Vagina (tissue), 2 donors: ENCODE data around the gene CHCHD6. TPM values are rescaled to one million over a fixed set of nuclear protein-coding genes. Genes with fewer than 3 reads are reported as not detected.

ENCODE experiments used
- DNase-seq, 2 donors: peaks; one replicate each; pipeline ENCODE4 v3.0.0-alpha.2; 2017; ENCODE audit errors: extremely low spot score in 2 of 2
- H3K27ac ChIP-seq: fragments of 200-600 bp; sonication (generic); one replicate; pipeline ENCODE4 v1.5.1; 2019
- H3K27me3 ChIP-seq: fragments of 200-600 bp; sonication (generic); one replicate; pipeline ENCODE4 v1.5.1; 2019
- H3K36me3 ChIP-seq, 2 donors: fragments of 200-600 bp; sonication (generic); one replicate each; pipeline ENCODE4 v1.5.1; 2017 to 2019
- H3K4me1 ChIP-seq: fragments of 200-600 bp; sonication (generic); one replicate; pipeline ENCODE4 v1.5.1; 2019
- H3K4me3 ChIP-seq, 2 donors: fragments of 200-600 bp; sonication (generic); 1 replicate in 1 of 2; 2 replicates in 1 of 2; pipeline ENCODE4 v1.5.1; 2016 to 2019
- H3K9me3 ChIP-seq: fragments of 200-600 bp; sonication (generic); one replicate; pipeline ENCODE4 v1.5.1; 2019
- CTCF ChIP-seq, 3 experiments: fragments of 450-650 bp in 2 of 3; fragments of 200-600 bp in 1 of 3; sonication (generic) in 1 of 3; IDR thresholded peaks; one replicate each; pipeline ENCODE4 v1.5.1; 2017 to 2019; ENCODE audit warnings: antibody characterized with exemption in 3 of 3, mild to moderate bottlenecking in 2 of 3, moderate library complexity in 2 of 3
- POLR2A ChIP-seq, 2 donors: fragments of 450-650 bp; IDR thresholded peaks; one replicate each; pipeline ENCODE4 v1.6.1; 2017; ENCODE audit warnings: antibody characterized with exemption in 2 of 2, mild to moderate bottlenecking in 2 of 2, moderate library complexity in 2 of 2
- POLR2AphosphoS5 ChIP-seq, 2 donors: sonication (generic); formaldehyde crosslinking; IDR thresholded peaks; one replicate each; pipeline ENCODE4 v1.9.0; 2017; ENCODE audit warnings: antibody characterized with exemption in 2 of 2, mild to moderate bottlenecking in 2 of 2, low read depth in 1 of 2; ENCODE audit not compliant: insufficient read depth in 1 of 2
- intact Hi-C: fragments of 100-400 bp; cut with DNase I; formaldehyde crosslinking; loops from one replicate; pipeline ENCODE4 v1.15.1; 2023
- total RNA-seq: library from RNA; depleted of rRNA; stranded (reverse); fragments of >200 nt; gene quantifications from one replicate; pipeline ENCODE4 v1.2.3, GENCODE V29; 2016

Gene CHCHD6
- total RNA-seq, 1 donor from 2014 or later = 12.8 TPM

- DNase-seq = no peak
- Histone ChIP-seq H3K4me1 (peaks cover 22% of the 10 kb centered on the region), H3K27me3 (no peaks in the 10 kb centered on the region), H3K27ac (no peak overlapping the region), H3K36me3 (no peaks in the 10 kb centered on the region), H3K4me3 (no peak overlapping the region), H3K9me3 (no peaks in the 10 kb centered on the region)
- intact Hi-C loops = no loop called here
- TF ChIP-seq POLR2AphosphoS5 (IDR thresholded peaks at IDR 0.05; ENCODE audit: insufficient read depth in 1 of 2, low read depth in 1 of 2) (no peak), POLR2A (IDR thresholded peaks at IDR 0.05) (no peak), CTCF (IDR thresholded peaks at IDR 0.05) (no peak)
These were observed 204.8 kb downstream of the CHCHD6 start for GRCh38 chr3:126908752-126909275.

GRCh38 chr3:126910231-126910630 is 206.2 kb downstream of the CHCHD6 start:
- no peak overlapping the region for H3K27ac ChIP-seq
- H3K27me3 ChIP-seq = no peaks in the 10 kb centered on the region
- no peaks in the 10 kb centered on the region for H3K9me3 ChIP-seq
- intact Hi-C loops = no loop called here
- TF ChIP-seq POLR2AphosphoS5 (IDR thresholded peaks at IDR 0.05; ENCODE audit: insufficient read depth in 1 of 2, low read depth in 1 of 2) = no peak
- TF ChIP-seq POLR2A (IDR thresholded peaks at IDR 0.05) = no peak
- no peak for DNase-seq
- H3K4me3 ChIP-seq = no peak overlapping the region
- H3K4me1 ChIP-seq = peaks cover 22% of the 10 kb centered on the region
- no peaks in the 10 kb centered on the region for H3K36me3 ChIP-seq

- no peak for DNase-seq
- Histone ChIP-seq H3K4me1 (peaks cover 22% of the 10 kb centered on the region), H3K9me3 (no peaks in the 10 kb centered on the region), H3K36me3 (no peaks in the 10 kb centered on the region), H3K27me3 (no peaks in the 10 kb centered on the region), H3K27ac (peak overlapping the region; percentile 36), H3K4me3 (no peak overlapping the region)
- intact Hi-C loops = no loop called here
- TF ChIP-seq POLR2AphosphoS5 (IDR thresholded peaks at IDR 0.05; ENCODE audit: insufficient read depth in 1 of 2, low read depth in 1 of 2) (peak; percentile 37 to 64), CTCF (IDR thresholded peaks at IDR 0.05) (no peak), POLR2A (IDR thresholded peaks at IDR 0.05) (no peak)
These were observed 207.4 kb downstream of the CHCHD6 start for GRCh38 chr3:126911162-126912026.

- H3K4me1 ChIP-seq = peaks cover 22% of the 10 kb centered on the region
- intact Hi-C loops = no loop called here
- peak overlapping the region; percentile 36 for H3K27ac ChIP-seq
- TF ChIP-seq CTCF (IDR thresholded peaks at IDR 0.05) (no peak), POLR2A (IDR thresholded peaks at IDR 0.05) (no peak), POLR2AphosphoS5 (IDR thresholded peaks at IDR 0.05; ENCODE audit: insufficient read depth in 1 of 2, low read depth in 1 of 2) (no peak)
- H3K36me3 ChIP-seq = no peaks in the 10 kb centered on the region
- H3K9me3 ChIP-seq = no peaks in the 10 kb centered on the region
- H3K4me3 ChIP-seq = no peak overlapping the region
- H3K27me3 ChIP-seq = no peaks in the 10 kb centered on the region
- no peak for DNase-seq
These were observed 208.0 kb downstream of the CHCHD6 start for GRCh38 chr3:126912027-126912422.

- intact Hi-C loops = no loop called here
- H3K4me1 ChIP-seq = peaks cover 22% of the 10 kb centered on the region
- no peak overlapping the region for H3K27ac ChIP-seq
- DNase-seq = no peak
- no peaks in the 10 kb centered on the region for H3K27me3 ChIP-seq
- H3K9me3 ChIP-seq = no peaks in the 10 kb centered on the region
- no peaks in the 10 kb centered on the region for H3K36me3 ChIP-seq
- TF ChIP-seq POLR2AphosphoS5 (IDR thresholded peaks at IDR 0.05; ENCODE audit: insufficient read depth in 1 of 2, low read depth in 1 of 2) = no peak
- TF ChIP-seq CTCF (IDR thresholded peaks at IDR 0.05) = no peak
- no peak for TF ChIP-seq POLR2A (IDR thresholded peaks at IDR 0.05)
- H3K4me3 ChIP-seq = no peak overlapping the region
These were observed 208.6 kb downstream of the CHCHD6 start for GRCh38 chr3:126912491-126913195.
